GM12878 (cell line): ENCODE results near the gene C10orf90. TPM values are rescaled to one million over a fixed set of nuclear protein-coding genes. Genes with fewer than 3 reads are reported as not detected.

Experiments
- ATAC-seq: fragments of 200-7000 bp; cut with Tn5 transposase; 3 replicates; pipeline ENCODE4 v1.9.1; 2020; ENCODE audit warnings: mild to moderate bottlenecking, moderate library complexity
- BruUV-seq: library from RNA; stranded (reverse); fragments of 400-500 nt; replicated peaks from 2 replicates; lab custom pipeline; 2021; lab: Mats Ljungman, UMichigan
- CTCF ChIA-PET: fragments of 300-600 bp; sonication (Branson Sonifier 250); formaldehyde crosslinking; extraction: SDS; loops from one replicate; lab custom pipeline; 2021; ENCODE audit warnings: inconsistent platforms; lab: Yijun Ruan, JAX
- POLR2A ChIA-PET: fragments of 350-600 bp; formaldehyde crosslinking; extraction: SDS; loops from one replicate; lab custom pipeline; 2021; ENCODE audit warnings: inconsistent platforms; lab: Charles Lee
- RAD21 ChIA-PET: fragments of 300-600 bp; sonication (Branson Sonifier 250); formaldehyde crosslinking; loops from one replicate; lab custom pipeline; 2023; ENCODE audit warnings: antibody characterized with exemption; ENCODE audit not compliant: unreplicated experiment; lab: Charles Lee
- SMC1A ChIA-PET: fragments of 300-600 bp; sonication (Branson Sonifier 250); formaldehyde crosslinking; loops from one replicate; lab custom pipeline; 2023; ENCODE audit not compliant: unreplicated experiment, uncharacterized antibody; lab: Charles Lee
- DNase-seq: peaks from one replicate; pipeline ENCODE4 v3.0.0-alpha.2; 2011; ENCODE audit warnings: low read depth, low spot score
- FAIRE-seq: peaks from 3 replicates; lab custom pipeline; 2011; peaks lifted over from hg19 to GRCh38; lab: Jason Lieb, UNC
- H2AFZ ChIP-seq: 2 replicates; pipeline ENCODE4 v1.6.0; 2011; ENCODE audit warnings: low read depth, low read length, control low read depth; ENCODE audit not compliant: control insufficient read depth
- H3K27ac ChIP-seq: 2 replicates; pipeline ENCODE4 v1.5.1; 2011; ENCODE audit warnings: control low read depth; ENCODE audit not compliant: control insufficient read depth, insufficient read depth
- H3K27me3 ChIP-seq, 2 experiments: replicated peaks in 1 of 2; 2 replicates each; pipeline versions ENCODE4 v1.6.0 to v1.6.1; 2011; ENCODE audit warnings: low read length in 1 of 2; ENCODE audit not compliant: control insufficient read depth in 2 of 2, insufficient read depth in 2 of 2
- H3K36me3 ChIP-seq, 2 experiments: 2 replicates each; pipeline ENCODE4 v1.5.1; 2011; ENCODE audit warnings: low read length in 1 of 2; ENCODE audit not compliant: control insufficient read depth in 2 of 2, insufficient read depth in 2 of 2
- H3K4me1 ChIP-seq: 2 replicates; pipeline ENCODE4 v1.6.1; 2011; ENCODE audit warnings: mild to moderate bottlenecking, low read length, moderate library complexity, mixed read lengths; ENCODE audit not compliant: control insufficient read depth, insufficient read depth
- H3K4me2 ChIP-seq: 2 replicates; pipeline ENCODE4 v1.6.0; 2011; ENCODE audit warnings: control low read depth; ENCODE audit not compliant: control insufficient read depth, insufficient read depth
- H3K4me3 ChIP-seq: fragments of 200-600 bp; sonication (generic); 2 replicates; pipeline ENCODE4 v1.5.1; 2016
- H3K79me2 ChIP-seq: 2 replicates; pipeline ENCODE4 v1.6.0; 2011; ENCODE audit warnings: low read length; ENCODE audit not compliant: control insufficient read depth, insufficient read depth
- H3K9ac ChIP-seq: 2 replicates; pipeline ENCODE4 v1.8.0; 2011; ENCODE audit warnings: low read length, control low read depth, mixed read lengths; ENCODE audit not compliant: control insufficient read depth, insufficient read depth
- H3K9me3 ChIP-seq: replicated peaks from 3 replicates; pipeline ENCODE4 v1.5.1; 2011; ENCODE audit warnings: mild to moderate bottlenecking, low read length; ENCODE audit not compliant: control insufficient read depth, insufficient read depth
- H4K20me1 ChIP-seq: 2 replicates; pipeline ENCODE4 v1.6.0; 2011; ENCODE audit not compliant: control insufficient read depth, insufficient read depth
- CEBPB ChIP-seq, 2 experiments: fragments of 150-350 bp in 1 of 2; IDR thresholded peaks; 2 replicates each; pipeline ENCODE4 v1.6.1; 2012 to 2014; ENCODE audit warnings: low read depth in 2 of 2, low read length in 2 of 2, borderline replicate concordance in 1 of 2, inconsistent platforms in 1 of 2
- CHD1 ChIP-seq: IDR thresholded peaks from 2 replicates; pipeline ENCODE4 v1.6.1; 2012; ENCODE audit warnings: low read depth, low read length, improper control_type of control experiment
- CREB1 ChIP-seq: IDR thresholded peaks from 2 replicates; pipeline ENCODE4 v1.6.1; 2012; ENCODE audit warnings: low read depth, mild to moderate bottlenecking, inconsistent platforms
- FOS ChIP-seq: IDR thresholded peaks from 3 replicates; pipeline ENCODE4 v1.6.1; 2011; ENCODE audit warnings: borderline replicate concordance; ENCODE audit not compliant: insufficient read length; ENCODE audit errors: extremely low read depth
- MEF2B ChIP-seq: fragments of 450-650 bp; IDR thresholded peaks from 2 replicates; pipeline ENCODE4 v1.6.1; 2018; ENCODE audit warnings: mild to moderate bottlenecking, moderate library complexity; ENCODE audit not compliant: partially characterized antibody, poor library complexity, severe bottlenecking
- NBN ChIP-seq: fragments of 450-650 bp; IDR thresholded peaks from 2 replicates; pipeline ENCODE4 v1.6.1; 2016
- POLR2AphosphoS5 ChIP-seq: IDR thresholded peaks from 2 replicates; pipeline ENCODE4 v1.6.1; 2011; ENCODE audit warnings: mild to moderate bottlenecking, low read length, inconsistent platforms
- TCF3 ChIP-seq: IDR thresholded peaks from 2 replicates; pipeline ENCODE4 v1.6.1; 2012; ENCODE audit warnings: low read depth, mild to moderate bottlenecking, low read length, borderline replicate concordance; ENCODE audit not compliant: insufficient read depth
- TCF7 ChIP-seq: IDR thresholded peaks from 2 replicates; pipeline ENCODE4 v1.6.1; 2014; ENCODE audit warnings: antibody characterized with exemption, borderline replicate concordance
- YBX1 ChIP-seq: fragments of 450-650 bp; IDR thresholded peaks from 2 replicates; pipeline ENCODE4 v1.6.1; 2016; ENCODE audit warnings: antibody characterized with exemption
- ZNF217 ChIP-seq: fragments of 450-650 bp; IDR thresholded peaks from 2 replicates; pipeline ENCODE4 v1.6.1; 2017; ENCODE audit warnings: antibody characterized with exemption, mild to moderate bottlenecking
- ZNF384 ChIP-seq: IDR thresholded peaks from 2 replicates; pipeline ENCODE4 v1.6.1; 2012; ENCODE audit warnings: low read depth, mild to moderate bottlenecking, low read length, improper control_type of control experiment, borderline replicate concordance
- WGBS: methylation state at CpG from one replicate; pipeline ENCODE4 v1.1.6; 2016; ENCODE audit warnings: low lambda C conversion rate; ENCODE audit not compliant: insufficient replicate concordance, insufficient coverage; ENCODE audit errors: missing lambda C conversion rate; 5-methylcytosine and 5-hydroxymethylcytosine counted together
- in situ Hi-C: fragments of 300-500 bp; cut with MboI; formaldehyde crosslinking; loops from 9 replicates; pipeline ENCODE4 v1.14.3; 2018; ENCODE audit warnings: mixed read lengths
- intact Hi-C: fragments of 100-400 bp; cut with micrococcal nuclease; formaldehyde crosslinking; loops from one replicate; pipeline ENCODE4 v1.14.2; 2022; ENCODE audit not compliant: unreplicated experiment
- polyA plus RNA-seq, 11 experiments: library from polyadenylated mRNA; depleted of rRNA in 4 of 11; unstranded in 6 of 11; stranded (reverse) in 5 of 11; fragments of >200 nt; fragmentation: Nextera tagmentation in 4 of 11; fragmentation: Illumina TruSeq in 1 of 11; extraction: Ambion mirVana in 4 of 11; extraction: Trizol in 1 of 11; gene quantifications; 1 replicate in 1 of 11; 2 replicates in 10 of 11; pipeline versions ENCODE4 v1.2.1 to v1.2.3, GENCODE V29; 2011 to 2016; ENCODE audit warnings: inconsistent platforms in 2 of 11, missing spikeins in 2 of 11, low read depth in 1 of 11
- total RNA-seq, 4 experiments: library from RNA; depleted of rRNA in 3 of 4; stranded (reverse); fragments of >200 nt in 3 of 4; fragmentation: Illumina TruSeq in 1 of 4; extraction: Trizol in 1 of 4; gene quantifications; 2 replicates each; pipeline versions ENCODE4 v1.2.1 to v1.2.3, GENCODE V29; 2013 to 2021
- TF ChIP-seq, protein P1 (sequence below): IDR thresholded peaks from 2 replicates; pipeline ENCODE4 v1.6.1; 2012; ENCODE audit warnings: low read length, inconsistent platforms
- TF ChIP-seq, protein P2 (sequence below): IDR thresholded peaks from 2 replicates; pipeline ENCODE4 v1.6.1; 2011; ENCODE audit warnings: low read depth, mild to moderate bottlenecking, low read length, moderate library complexity, borderline replicate concordance; ENCODE audit errors: extremely low read depth

Gene C10orf90
- total and polyA plus RNA-seq, 10 of the 15 experiments (the other 5 are each of a cell fraction or from before 2014, with no cell fraction given), result 0.04 TPM; not detected in 9

DNA sequence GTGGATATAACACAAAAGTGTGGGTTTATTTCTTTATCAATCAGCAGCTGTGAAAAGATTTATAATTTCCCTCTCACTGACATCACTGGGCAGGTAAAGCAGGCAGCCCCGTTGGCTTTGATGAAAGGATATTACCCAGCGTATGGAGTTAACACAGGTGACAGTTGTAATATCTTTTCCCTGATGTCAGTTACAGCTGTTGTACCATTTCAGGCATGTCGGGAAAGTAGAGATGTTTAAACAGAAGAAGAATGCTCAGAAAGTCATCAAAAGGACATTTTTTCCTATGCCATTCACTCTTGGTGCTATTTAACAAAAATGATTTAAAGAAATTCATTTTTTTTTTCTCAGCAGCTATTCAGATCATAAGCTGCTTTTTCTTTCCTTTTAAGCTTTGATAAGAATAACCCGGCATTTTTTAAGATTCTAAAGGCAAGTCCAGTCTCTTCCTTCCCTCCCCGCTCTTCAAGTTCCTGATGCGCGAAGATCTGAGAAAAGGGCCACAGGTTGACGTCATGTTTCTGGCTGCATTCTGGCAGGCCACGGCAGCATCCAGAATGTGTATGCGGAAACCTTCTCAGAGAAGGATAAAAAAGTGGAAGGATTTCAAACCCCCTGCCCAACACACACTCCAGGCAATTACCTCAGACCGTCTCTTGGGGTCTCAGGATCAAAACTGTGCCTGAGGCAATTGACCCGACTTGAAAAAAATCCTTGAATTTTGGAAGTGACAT, 249.8 kb downstream of the C10orf90 start:
- Histone ChIP-seq H3K27me3 (no peaks in the 10 kb centered on the region), H3K36me3 (no peaks in the 10 kb centered on the region), H2AFZ (no peak overlapping the region), H3K4me2 (no peak overlapping the region), H3K4me3 (no peak overlapping the region)
- FAIRE-seq (no peak), ATAC-seq (no peak), DNase-seq (no peak)
- ChIA-PET SMC1A (no interaction called here), RAD21 (no interaction called here)
- intact Hi-C loops, result no loop called here
- TF ChIP-seq MEF2B, result no peak
- TF ChIP-seq CREB1, result no peak
- TF ChIP-seq NBN, result no peak
- TF ChIP-seq TCF3, result no peak
- no peak for TF ChIP-seq ZNF217
- no peak for TF ChIP-seq ZNF384
- TF ChIP-seq, all 136 proteins: peak for 0
- POLR2A ChIA-PET, result no interaction called here
- H3K27ac ChIP-seq, result no peak overlapping the region
- no peaks in the 10 kb centered on the region for H3K79me2 ChIP-seq
- H3K9ac ChIP-seq, result no peak overlapping the region
- in situ Hi-C loops, result no loop called here
- H3K4me1 ChIP-seq, result no peaks in the 10 kb centered on the region
- WGBS, result 51% methylated on average over 12 of the region's 12 CpGs
- no TSS peak for BruUV-seq
- H4K20me1 ChIP-seq, result no peaks in the 10 kb centered on the region
- CTCF ChIA-PET, result interaction anchor here (0.6 kb wide), 1 partner anchor 90 kb away, joined by 3 read pairs; no protein-coding TSS in a partner anchor
- no peaks in the 10 kb centered on the region; the same call in 2 of the 3 replicates for H3K9me3 ChIP-seq

DNA sequence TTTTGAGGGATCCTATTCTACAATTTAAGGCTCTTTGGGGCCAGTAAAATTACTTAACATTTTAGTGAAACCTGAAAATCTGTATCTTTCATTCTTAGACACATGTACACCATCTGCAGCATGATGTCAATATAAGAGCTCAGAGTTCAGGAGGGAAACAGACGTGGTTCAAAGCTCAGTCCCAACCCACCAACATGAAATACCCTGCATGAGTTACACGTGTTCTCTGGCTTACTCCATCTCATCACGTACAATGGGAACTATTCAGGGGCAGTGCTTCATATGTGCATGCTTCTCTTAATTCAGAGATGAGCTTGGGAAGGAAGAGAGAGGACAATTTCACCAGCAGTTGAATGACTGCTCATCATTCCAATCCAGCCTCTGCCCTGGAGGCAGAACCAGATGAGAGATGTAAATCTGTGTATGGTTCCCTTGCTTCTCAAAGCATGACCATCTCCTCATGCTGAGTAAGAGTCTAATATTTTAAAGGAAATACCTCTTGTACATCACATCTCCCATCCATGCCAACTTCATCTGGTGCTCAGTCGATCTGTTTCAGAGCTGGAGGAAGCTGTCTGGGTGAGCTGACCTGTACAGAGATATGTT, 253.2 kb downstream of the C10orf90 start:
- DNase-seq (no peak), FAIRE-seq (no peak), ATAC-seq (no peak)
- Histone ChIP-seq H3K79me2 (no peaks in the 10 kb centered on the region), H3K4me1 (no peaks in the 10 kb centered on the region), H3K27me3 (no peaks in the 10 kb centered on the region), H2AFZ (no peak overlapping the region), H3K9me3 (no peaks in the 10 kb centered on the region; the same call in 2 of the 3 replicates), H4K20me1 (no peaks in the 10 kb centered on the region), H3K4me3 (no peak overlapping the region), H3K9ac (no peak overlapping the region), H3K4me2 (no peak overlapping the region), H3K36me3 (no peaks in the 10 kb centered on the region), H3K27ac (no peak overlapping the region)
- CTCF ChIA-PET, result no interaction called here
- WGBS, result 0% methylated on average over 4 of the region's 4 CpGs
- intact Hi-C loops (no loop called here), in situ Hi-C loops (no loop called here)
- BruUV-seq, result no TSS peak
- SMC1A ChIA-PET, result no interaction called here
- RAD21 ChIA-PET, result no interaction called here
- POLR2A ChIA-PET, result no interaction called here
- TF ChIP-seq CEBPB (IDR thresholded peaks at IDR 0.05; ENCODE audit: borderline replicate concordance in 1 of 2, low read depth in 2 of 2, low read length in 2 of 2) (no peak), CHD1 (no peak), YBX1 (no peak), FOS (no peak), TCF7 (no peak), POLR2AphosphoS5 (no peak)
- TF ChIP-seq, protein P1, sequence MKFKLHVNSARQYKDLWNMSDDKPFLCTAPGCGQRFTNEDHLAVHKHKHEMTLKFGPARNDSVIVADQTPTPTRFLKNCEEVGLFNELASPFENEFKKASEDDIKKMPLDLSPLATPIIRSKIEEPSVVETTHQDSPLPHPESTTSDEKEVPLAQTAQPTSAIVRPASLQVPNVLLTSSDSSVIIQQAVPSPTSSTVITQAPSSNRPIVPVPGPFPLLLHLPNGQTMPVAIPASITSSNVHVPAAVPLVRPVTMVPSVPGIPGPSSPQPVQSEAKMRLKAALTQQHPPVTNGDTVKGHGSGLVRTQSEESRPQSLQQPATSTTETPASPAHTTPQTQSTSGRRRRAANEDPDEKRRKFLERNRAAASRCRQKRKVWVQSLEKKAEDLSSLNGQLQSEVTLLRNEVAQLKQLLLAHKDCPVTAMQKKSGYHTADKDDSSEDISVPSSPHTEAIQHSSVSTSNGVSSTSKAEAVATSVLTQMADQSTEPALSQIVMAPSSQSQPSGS, result no peak
- TF ChIP-seq, protein P2, sequence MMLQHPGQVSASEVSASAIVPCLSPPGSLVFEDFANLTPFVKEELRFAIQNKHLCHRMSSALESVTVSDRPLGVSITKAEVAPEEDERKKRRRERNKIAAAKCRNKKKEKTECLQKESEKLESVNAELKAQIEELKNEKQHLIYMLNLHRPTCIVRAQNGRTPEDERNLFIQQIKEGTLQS, result no peak
